GM18505 (cell line): Measurements from ENCODE around the gene IGFL1.
"Not testable (repeated sequence)": the region's sequence is repeated elsewhere in the genome, so short reads cannot be mapped to it uniquely, and the experiment has no call there.

Experiments used
- ATAC-seq: cut with Tn5 transposase; IDR thresholded peaks from one replicate; pipeline ENCODE4 v1.9.1; 2021; ENCODE audit not compliant: unreplicated experiment
- POLR2A ChIP-seq: IDR thresholded peaks from 4 replicates; pipeline ENCODE4 v1.6.1; 2011; ENCODE audit warnings: borderline replicate concordance; ENCODE audit not compliant: insufficient read depth, insufficient read length; ENCODE audit errors: extremely low read depth

The IGFL1 gene

DNA sequence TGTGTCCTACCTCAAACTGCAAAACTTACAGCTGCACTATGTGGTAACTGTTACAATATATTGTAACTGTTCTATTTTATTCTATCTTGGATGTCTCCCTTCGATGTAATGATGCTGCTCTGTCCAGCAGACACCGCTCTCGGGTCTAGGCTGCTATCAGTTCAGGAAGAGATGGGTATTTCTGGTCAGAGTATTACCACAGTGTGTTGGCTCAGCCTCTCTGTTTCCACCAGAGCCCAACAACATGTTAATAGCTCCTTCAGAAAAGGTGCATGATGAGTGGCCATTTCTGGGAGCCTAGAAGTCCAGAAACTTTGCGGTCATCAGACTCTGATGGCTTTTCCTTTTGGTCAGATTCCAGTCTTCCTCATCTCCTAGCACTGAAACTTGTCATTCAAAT is 35.9 kb upstream of the IGFL1 start:
- no peak for ATAC-seq
- TF ChIP-seq POLR2A, result no peak

DNA sequence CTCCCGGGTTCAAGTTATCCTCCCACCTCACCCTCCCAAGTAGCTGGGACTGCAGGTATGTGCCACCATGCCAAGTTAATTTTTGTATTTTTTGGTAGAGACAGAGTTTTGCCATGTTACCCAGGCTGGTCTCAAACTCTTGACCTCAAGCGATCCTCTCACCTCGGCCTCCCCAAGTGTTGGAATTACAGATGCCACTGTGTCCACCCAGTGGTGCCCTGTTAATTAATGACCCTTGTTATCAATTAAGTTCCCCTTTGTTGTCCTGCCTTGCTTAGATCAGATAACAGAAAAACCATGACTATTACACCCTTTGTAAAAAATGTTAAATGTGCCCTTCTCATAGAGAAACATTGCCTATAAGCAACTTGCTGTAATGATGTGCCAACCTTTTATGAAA is 34.4 kb upstream of the IGFL1 start:
- ATAC-seq, result no peak
- TF ChIP-seq POLR2A, result no peak

GRCh38 chr19:46195919-46196318 is 33.6 kb upstream of the IGFL1 start:
- not testable (repeated sequence) for ATAC-seq

- TF ChIP-seq POLR2A, result no peak
- ATAC-seq, result no peak
Measured at GRCh38 chr19:46196410-46197124, 33.0 kb upstream of the IGFL1 start.

DNA sequence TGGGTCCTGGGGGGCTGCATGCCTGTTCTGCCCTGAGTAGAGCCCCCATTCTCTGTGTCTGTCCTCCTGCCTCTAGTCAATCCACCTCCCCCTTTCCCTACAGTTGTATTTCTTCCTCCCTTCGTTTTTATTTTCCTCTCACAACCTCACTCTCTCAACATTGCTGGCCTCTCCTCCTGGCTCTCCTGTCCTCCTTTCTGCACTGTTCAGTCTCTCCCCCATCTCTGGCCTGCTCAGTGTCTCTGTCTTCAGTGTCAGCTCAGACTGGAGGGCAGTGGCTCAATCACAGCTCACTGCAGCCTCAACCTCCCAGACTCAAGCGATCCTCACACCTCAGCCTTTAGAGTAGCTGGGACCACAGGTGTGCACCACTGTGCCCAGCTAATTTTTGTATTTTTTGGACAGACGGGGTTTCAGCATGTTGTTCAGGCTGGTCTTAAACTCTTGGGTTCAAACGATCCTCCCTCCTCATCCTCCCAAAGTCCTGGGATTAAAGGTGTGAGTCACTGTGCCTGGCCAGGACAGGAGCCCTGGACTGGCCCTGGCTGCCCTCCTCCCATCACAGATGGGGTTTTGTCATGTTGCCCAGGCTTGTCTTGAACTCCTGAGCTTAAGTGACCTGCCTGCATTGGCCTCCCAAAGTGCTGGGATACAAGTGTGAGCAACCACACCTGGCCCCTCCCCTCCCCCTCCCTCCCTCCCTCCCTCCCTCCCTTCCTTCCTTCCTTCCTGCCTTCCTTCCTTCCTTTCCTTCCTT is 32.0 kb upstream of the IGFL1 start:
- ATAC-seq, result no peak
- TF ChIP-seq POLR2A, result no peak

- ATAC-seq, result no peak
- TF ChIP-seq POLR2A, result no peak
Measured at GRCh38 chr19:46198756-46199155, 30.8 kb upstream of the IGFL1 start.

GRCh38 chr19:46201454-46202310 is 27.9 kb upstream of the IGFL1 start:
- no peak for ATAC-seq
- TF ChIP-seq POLR2A, result no peak

DNA sequence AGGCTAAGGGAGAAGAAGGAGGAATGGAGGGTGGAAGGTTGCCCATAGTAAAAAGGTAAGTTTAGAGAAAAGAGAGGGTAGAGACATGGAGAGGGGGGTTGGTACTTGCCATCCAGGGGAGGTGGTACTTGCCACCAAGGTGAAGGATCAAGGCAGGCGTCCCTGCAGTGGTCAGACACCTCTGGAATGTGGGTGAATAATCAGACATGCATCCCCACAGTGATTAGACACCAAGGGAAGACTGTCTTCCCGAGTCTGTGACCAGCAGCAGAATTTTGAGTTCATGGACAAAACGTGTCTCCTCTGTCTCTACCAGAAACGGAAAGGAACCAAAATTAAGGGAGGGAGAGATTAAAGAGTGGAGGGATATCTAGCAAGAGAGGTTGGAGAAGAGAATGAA is 27.1 kb upstream of the IGFL1 start:
- no peak for ATAC-seq
- TF ChIP-seq POLR2A, result no peak

DNA sequence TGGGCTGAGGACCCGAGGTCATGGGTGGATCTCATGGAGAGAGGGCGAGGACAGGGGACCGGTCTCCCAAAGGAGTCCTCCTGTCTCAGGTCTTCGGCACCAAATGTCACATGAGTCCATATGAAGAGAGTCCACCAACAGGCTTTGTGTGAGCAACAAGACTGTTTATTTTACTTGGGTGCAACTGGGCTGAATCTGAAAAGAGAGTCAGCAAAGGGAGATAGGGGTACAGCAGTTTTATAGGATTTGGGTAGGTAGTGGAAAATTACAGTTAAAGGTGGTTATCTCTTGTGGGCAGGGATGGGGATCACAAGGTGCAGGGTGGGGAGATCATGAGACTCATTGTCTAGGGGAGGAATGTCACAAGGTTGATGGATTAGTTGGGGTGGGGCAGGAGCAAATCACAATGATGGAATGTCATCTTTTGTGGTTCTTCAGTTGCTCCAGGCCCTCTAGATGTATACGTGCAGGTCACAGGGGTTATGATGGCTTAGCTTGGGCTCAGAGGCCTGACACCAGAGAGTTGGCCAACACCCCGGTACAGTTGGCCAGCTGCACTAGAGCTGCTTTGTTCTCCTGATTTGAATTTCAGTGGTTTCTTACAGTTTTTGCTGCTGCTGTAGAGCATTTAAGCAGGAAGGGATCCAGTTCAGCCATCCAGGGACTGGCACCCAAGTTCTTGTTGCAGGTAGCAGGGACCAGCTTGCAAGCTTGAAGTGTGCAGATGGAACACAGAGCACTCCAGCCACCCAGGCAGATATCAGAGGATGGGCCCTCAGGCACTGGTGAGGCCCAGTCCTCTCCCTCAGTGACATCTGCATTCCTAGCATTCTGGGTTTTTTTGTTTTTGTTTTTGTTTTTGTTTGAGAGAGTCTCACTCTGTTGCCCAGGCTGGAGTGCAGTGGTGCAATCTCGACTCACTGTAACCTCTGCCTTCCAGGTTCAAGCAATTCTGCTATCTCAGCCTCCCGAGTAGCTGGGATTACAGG is 26.4 kb upstream of the IGFL1 start:
- no peak for TF ChIP-seq POLR2A
- ATAC-seq, result no peak

GRCh38 chr19:46204008-46204407 is 25.5 kb upstream of the IGFL1 start:
- no peak for ATAC-seq
- TF ChIP-seq POLR2A, result no peak

GRCh38 chr19:46205183-46205984 is 24.2 kb upstream of the IGFL1 start:
- TF ChIP-seq POLR2A, result no peak
- ATAC-seq, result no peak

DNA sequence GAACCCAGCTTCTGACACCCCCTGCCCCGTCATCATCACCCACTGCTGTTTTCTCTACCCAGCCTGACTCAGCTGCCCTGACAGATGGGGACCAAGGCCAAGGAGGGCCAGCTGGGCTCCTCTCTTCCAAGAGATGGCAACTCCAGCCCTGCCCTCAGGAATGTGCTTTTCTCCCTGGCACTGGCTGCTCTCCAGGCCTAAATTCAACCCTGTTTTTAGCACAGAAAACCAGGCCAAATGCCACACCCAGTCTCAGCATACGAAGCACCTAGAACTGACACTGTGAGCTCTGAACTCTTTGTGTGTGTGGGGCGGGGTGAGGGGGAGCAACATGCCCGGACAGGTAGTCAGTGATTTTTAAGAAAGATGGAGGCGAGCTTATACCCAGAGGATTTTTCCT is 23.4 kb upstream of the IGFL1 start:
- no peak for TF ChIP-seq POLR2A
- ATAC-seq, result no peak
